Omental fat pad (tissue), 4 donors: Measurements from ENCODE around the gene NFATC1. TPM values are rescaled to one million over a fixed set of nuclear protein-coding genes. Genes with fewer than 3 reads are reported as not detected.

ENCODE experiments used
- ATAC-seq: fragments of 150-250 bp; one replicate; pipeline ENCODE4 v1.9.1; 2016; ENCODE audit warnings: mild to moderate bottlenecking, moderate library complexity; ENCODE audit not compliant: low FRiP score
- DNase-seq: peaks from one replicate; pipeline ENCODE4 v3.0.0-alpha.2; 2019; ENCODE audit warnings: low spot score
- total RNA-seq, 4 donors: library from RNA; depleted of rRNA; stranded (reverse); fragments of >200 nt; gene quantifications; one replicate each; pipeline ENCODE4 v1.1.0, GENCODE V29; 2016
- TF ChIP-seq, protein P1 (sequence below), 3 donors: fragments of 450-650 bp; IDR thresholded peaks; one replicate each; pipeline ENCODE4 v1.5.1; 2016 to 2017; ENCODE audit warnings: antibody characterized with exemption in 3 of 3, mild to moderate bottlenecking in 3 of 3, moderate library complexity in 2 of 3

NFATC1 gene
- total RNA-seq, 4 donors from 2014 or later: 10.7 to 57.4 (median 19.1) TPM

GRCh38 chr18:79542876-79543750, 147.4 kb downstream of the NFATC1 start:
- ATAC-seq (no peak), DNase-seq (no peak)
- TF ChIP-seq, protein P1, sequence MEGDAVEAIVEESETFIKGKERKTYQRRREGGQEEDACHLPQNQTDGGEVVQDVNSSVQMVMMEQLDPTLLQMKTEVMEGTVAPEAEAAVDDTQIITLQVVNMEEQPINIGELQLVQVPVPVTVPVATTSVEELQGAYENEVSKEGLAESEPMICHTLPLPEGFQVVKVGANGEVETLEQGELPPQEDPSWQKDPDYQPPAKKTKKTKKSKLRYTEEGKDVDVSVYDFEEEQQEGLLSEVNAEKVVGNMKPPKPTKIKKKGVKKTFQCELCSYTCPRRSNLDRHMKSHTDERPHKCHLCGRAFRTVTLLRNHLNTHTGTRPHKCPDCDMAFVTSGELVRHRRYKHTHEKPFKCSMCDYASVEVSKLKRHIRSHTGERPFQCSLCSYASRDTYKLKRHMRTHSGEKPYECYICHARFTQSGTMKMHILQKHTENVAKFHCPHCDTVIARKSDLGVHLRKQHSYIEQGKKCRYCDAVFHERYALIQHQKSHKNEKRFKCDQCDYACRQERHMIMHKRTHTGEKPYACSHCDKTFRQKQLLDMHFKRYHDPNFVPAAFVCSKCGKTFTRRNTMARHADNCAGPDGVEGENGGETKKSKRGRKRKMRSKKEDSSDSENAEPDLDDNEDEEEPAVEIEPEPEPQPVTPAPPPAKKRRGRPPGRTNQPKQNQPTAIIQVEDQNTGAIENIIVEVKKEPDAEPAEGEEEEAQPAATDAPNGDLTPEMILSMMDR (IDR thresholded peaks at IDR 0.05): no peak

DNA sequence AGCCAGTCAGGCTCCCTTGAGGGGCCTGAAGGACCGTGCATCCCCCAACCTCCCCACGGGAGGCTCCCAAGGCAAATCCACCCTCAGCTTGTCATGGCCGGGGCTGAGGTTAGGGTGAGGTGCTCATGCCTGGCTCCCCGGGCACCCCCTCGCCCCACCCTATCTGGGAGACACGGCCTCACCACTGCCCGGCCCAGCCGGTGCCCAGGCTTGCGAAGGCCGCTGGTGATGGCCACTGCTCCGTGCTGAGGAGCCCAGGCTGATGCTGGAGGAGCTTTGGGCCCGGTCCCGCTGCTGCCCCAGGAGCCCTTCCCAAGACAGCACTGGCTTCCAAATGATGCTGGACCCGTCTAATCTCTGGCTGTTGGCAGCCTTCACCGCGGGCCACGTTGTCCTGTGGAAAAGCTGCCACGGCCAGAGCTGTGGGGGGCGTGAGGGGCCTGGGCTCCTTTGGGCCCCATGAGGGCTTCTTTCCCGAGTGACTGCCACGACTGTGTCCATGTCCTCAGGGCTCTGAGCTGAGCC, 148.2 kb downstream of the NFATC1 start:
- TF ChIP-seq, protein P1 (IDR thresholded peaks at IDR 0.05): no peak
- DNase-seq (no peak), ATAC-seq (no peak)

DNA sequence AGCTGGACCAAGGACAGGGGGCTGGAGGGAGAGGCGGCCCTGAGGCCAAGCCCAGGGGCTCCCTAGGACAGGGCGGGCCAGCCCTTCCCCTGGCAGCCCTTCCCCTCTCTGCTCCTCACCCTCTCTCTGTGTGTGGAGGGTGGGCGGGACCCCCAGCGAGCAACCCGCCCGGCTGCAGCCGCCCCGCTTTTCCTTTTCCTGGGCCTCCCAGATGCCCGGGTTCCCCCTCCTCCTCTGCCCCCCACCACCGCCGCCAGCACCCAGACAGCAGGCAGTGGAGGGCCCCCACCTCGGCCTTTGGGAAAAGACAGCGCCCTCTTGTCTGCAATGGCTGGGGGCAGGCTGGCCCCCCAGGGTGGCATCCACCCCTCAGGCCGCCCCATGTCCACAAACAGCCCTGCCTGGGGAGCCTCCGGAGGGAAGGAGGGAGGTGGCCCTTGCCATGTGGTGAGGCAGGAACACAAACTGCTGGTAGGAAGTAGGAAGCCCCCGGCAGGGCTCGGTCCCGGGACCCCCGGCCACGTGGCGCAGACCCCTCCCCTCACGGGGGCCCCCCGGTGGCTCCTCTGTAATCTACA, 148.7 kb downstream of the NFATC1 start:
- TF ChIP-seq, protein P1 (IDR thresholded peaks at IDR 0.05): no peak
- no peak for DNase-seq
- ATAC-seq: no peak

DNA sequence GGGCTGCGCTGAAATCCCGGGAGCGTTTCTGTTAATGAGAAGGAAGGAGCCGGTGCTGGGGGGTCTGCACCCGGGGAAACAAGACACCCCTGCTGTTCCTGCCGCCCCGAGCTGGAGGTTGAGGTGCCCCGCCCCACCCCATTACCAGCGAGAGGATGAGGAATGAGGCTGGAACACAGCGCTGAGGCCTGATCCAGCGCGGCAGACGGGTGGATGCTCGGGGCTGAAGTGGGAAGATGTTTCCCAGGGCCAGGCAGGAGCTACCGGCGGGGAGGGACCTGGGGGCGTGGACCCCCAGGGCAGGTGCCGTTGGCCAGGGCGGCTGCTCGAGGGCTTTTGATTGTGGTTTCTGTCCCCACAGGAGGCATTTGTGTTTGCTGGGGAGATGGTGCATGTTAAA, 149.5 kb downstream of the NFATC1 start:
- DNase-seq: no peak
- TF ChIP-seq, protein P1 (IDR thresholded peaks at IDR 0.05): no peak
- ATAC-seq: no peak

DNA sequence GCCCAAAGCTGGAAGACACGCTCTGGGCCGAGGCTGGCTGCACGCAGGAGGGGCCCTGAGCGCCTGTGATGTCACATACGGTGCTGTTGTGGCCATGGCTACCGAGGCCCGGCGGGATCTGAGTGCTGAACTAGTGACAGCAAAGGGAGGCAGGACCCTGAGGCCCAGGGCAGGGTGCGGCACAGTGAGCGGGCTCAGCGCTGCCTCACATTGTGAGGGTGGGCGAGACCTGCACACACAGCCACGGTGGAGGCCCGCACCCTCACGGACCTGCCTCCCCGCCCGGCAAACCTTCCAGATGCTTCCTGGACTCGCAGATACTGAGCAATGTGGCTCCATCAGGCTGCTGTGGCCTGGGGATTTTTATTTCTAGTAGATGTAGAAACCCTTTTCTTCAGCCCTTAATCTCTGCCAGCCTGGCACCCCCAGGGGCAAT, 150.0 kb downstream of the NFATC1 start:
- ATAC-seq (no peak), DNase-seq (no peak)
- TF ChIP-seq, protein P1 (IDR thresholded peaks at IDR 0.05): no peak

- no peak for DNase-seq
- TF ChIP-seq, protein P1 (IDR thresholded peaks at IDR 0.05): no peak
- no peak for ATAC-seq
Measured at GRCh38 chr18:79546781-79547272, 151.1 kb downstream of the NFATC1 start.
